HepG2 (cell line): ENCODE results near the gene TTLL10. TPM values are rescaled to one million over a fixed set of nuclear protein-coding genes. Genes with fewer than 3 reads are reported as not detected.

ENCODE experiments used
- ADNP ChIP-seq: sonication (generic); formaldehyde crosslinking; IDR thresholded peaks from 2 replicates; pipeline ENCODE4 v1.4.0; 2020; ENCODE audit warnings: missing genetic modification reagents
- AGO2 ChIP-seq: fragments of 200-400 bp; formaldehyde crosslinking; optimal IDR thresholded peaks from 2 replicates; pipeline ENCODE3; 2017; ENCODE audit warnings: mild to moderate bottlenecking, low read depth, low read length, moderate library complexity
- ATF4 ChIP-seq, 2 experiments: fragments of 450-650 bp in 1 of 2; sonication (generic) in 1 of 2; formaldehyde crosslinking; IDR thresholded peaks; 2 replicates each; pipeline versions ENCODE4 v1.5.0 to v1.8.0; 2020 to 2022; ENCODE audit warnings: mild to moderate bottlenecking in 1 of 2, missing genetic modification reagents in 1 of 2
- CBFB ChIP-seq: sonication (generic); formaldehyde crosslinking; IDR thresholded peaks from 2 replicates; pipeline ENCODE4 v1.4.0; 2020; ENCODE audit warnings: missing genetic modification reagents
- CREB1 ChIP-seq, 2 experiments: fragments of 450-650 bp in 1 of 2; IDR thresholded peaks; 2 replicates each; pipeline ENCODE4 v1.6.1; 2016 to 2017; ENCODE audit warnings: control low read depth in 1 of 2, mild to moderate bottlenecking in 1 of 2, missing compliant biosample characterization in 1 of 2, missing genetic modification characterization in 1 of 2
- HNF4A ChIP-seq: sonication (generic); formaldehyde crosslinking; IDR thresholded peaks from 2 replicates; pipeline ENCODE4 v1.4.0; 2020; ENCODE audit warnings: missing genetic modification reagents
- LBX2 ChIP-seq: sonication (generic); formaldehyde crosslinking; IDR thresholded peaks from 2 replicates; pipeline ENCODE4 v1.5.0; 2020; ENCODE audit warnings: missing genetic modification reagents, mild to moderate bottlenecking, borderline replicate concordance
- MTF1 ChIP-seq: sonication (generic); formaldehyde crosslinking; IDR thresholded peaks from 2 replicates; pipeline ENCODE4 v1.5.0; 2020; ENCODE audit warnings: missing genetic modification reagents
- NFKBIZ ChIP-seq: IDR thresholded peaks from 2 replicates; pipeline ENCODE4 v1.6.1; 2018; ENCODE audit warnings: missing genetic modification reagents, missing compliant biosample characterization
- STAG1 ChIP-seq: sonication (generic); formaldehyde crosslinking; IDR thresholded peaks from 2 replicates; pipeline ENCODE4 v1.4.0; 2020; ENCODE audit warnings: missing genetic modification reagents
- TFAP4 ChIP-seq: sonication (generic); IDR thresholded peaks from 2 replicates; pipeline ENCODE4 v1.6.1; 2016; ENCODE audit warnings: low read depth, borderline replicate concordance
- XBP1 ChIP-seq: sonication (generic); formaldehyde crosslinking; IDR thresholded peaks from 2 replicates; pipeline ENCODE4 v1.5.0; 2020; ENCODE audit warnings: missing genetic modification reagents
- ZBTB4 ChIP-seq: sonication (generic); formaldehyde crosslinking; IDR thresholded peaks from 2 replicates; pipeline ENCODE4 v1.4.0; 2020; ENCODE audit warnings: missing genetic modification reagents, mild to moderate bottlenecking, borderline replicate concordance
- ZFP36L1 ChIP-seq: sonication (generic); formaldehyde crosslinking; IDR thresholded peaks from 2 replicates; pipeline ENCODE4 v1.8.0; 2022; ENCODE audit warnings: mild to moderate bottlenecking, missing genetic modification reagents, moderate library complexity
- ZKSCAN8 ChIP-seq: IDR thresholded peaks from 2 replicates; pipeline ENCODE4 v1.6.1; 2016; ENCODE audit warnings: borderline replicate concordance, missing genetic modification reagents, missing compliant biosample characterization
- ZNF136 ChIP-seq: sonication (generic); formaldehyde crosslinking; IDR thresholded peaks from 2 replicates; pipeline ENCODE4 v1.8.1; 2022; ENCODE audit warnings: low read depth, mild to moderate bottlenecking, moderate library complexity, missing genetic modification reagents
- ZNF24 ChIP-seq: fragments of 450-650 bp; IDR thresholded peaks from 2 replicates; pipeline ENCODE4 v1.6.1; 2017; ENCODE audit warnings: antibody characterized with exemption, mild to moderate bottlenecking
- ZNF333 ChIP-seq: sonication (generic); formaldehyde crosslinking; IDR thresholded peaks from 2 replicates; pipeline ENCODE4 v1.4.0; 2020; ENCODE audit warnings: mild to moderate bottlenecking, missing genetic modification reagents, borderline replicate concordance
- ZNF44 ChIP-seq: sonication (generic); formaldehyde crosslinking; IDR thresholded peaks from 2 replicates; pipeline ENCODE4 v1.5.1; 2020; ENCODE audit warnings: mild to moderate bottlenecking, missing genetic modification reagents
- ZNF501 ChIP-seq: sonication (generic); formaldehyde crosslinking; IDR thresholded peaks from 2 replicates; pipeline ENCODE4 v1.5.1; 2020; ENCODE audit warnings: mild to moderate bottlenecking, moderate library complexity, missing genetic modification reagents
- ZNF510 ChIP-seq: sonication (generic); formaldehyde crosslinking; IDR thresholded peaks from 2 replicates; pipeline ENCODE4 v1.4.0; 2020; ENCODE audit warnings: low read depth, mild to moderate bottlenecking, missing genetic modification reagents
- ZNF713 ChIP-seq: sonication (generic); formaldehyde crosslinking; IDR thresholded peaks from 2 replicates; pipeline ENCODE4 v1.4.0; 2020; ENCODE audit warnings: mild to moderate bottlenecking, missing genetic modification reagents
- ZNF775 ChIP-seq: sonication (generic); formaldehyde crosslinking; IDR thresholded peaks from 2 replicates; pipeline ENCODE4 v1.4.0; 2020; ENCODE audit warnings: missing genetic modification reagents, mild to moderate bottlenecking, moderate library complexity, borderline replicate concordance
- ZNF781 ChIP-seq: sonication (generic); formaldehyde crosslinking; IDR thresholded peaks from 2 replicates; pipeline ENCODE4 v1.5.1; 2020; ENCODE audit warnings: borderline replicate concordance, mild to moderate bottlenecking, missing genetic modification reagents; ENCODE audit errors: not compliant biosample characterization
- polyA plus RNA-seq, 8 experiments: library from polyadenylated mRNA; depleted of rRNA in 3 of 8; stranded (reverse) in 7 of 8; unstranded in 1 of 8; fragments of >200 nt; fragmentation: Illumina TruSeq in 4 of 8; extraction: Trizol in 4 of 8; gene quantifications; 2 replicates each; pipeline versions ENCODE4 v1.2.1 to v1.2.3, GENCODE V29; 2011 to 2016; ENCODE audit warnings: low read depth in 4 of 8, missing spikeins in 1 of 8, mixed read lengths in 1 of 8; ENCODE audit not compliant: insufficient read depth in 1 of 8
- total RNA-seq, 5 experiments: library from RNA; depleted of rRNA; stranded (reverse); fragments of >200 nt; fragmentation: Illumina TruSeq; extraction: Trizol; gene quantifications; 2 replicates each; pipeline ENCODE4 v1.2.3, GENCODE V29; 2016; ENCODE audit warnings: low read depth in 1 of 5

TTLL10 gene
- total and polyA plus RNA-seq, 2 of the 13 experiments (the other 11 are each of a cell fraction or from before 2014, with no cell fraction given), result not detected

- no peak for TF ChIP-seq TFAP4
- 0 out of 2 replicates have a peak, but pooled peaks have one; percentile 10 for TF ChIP-seq ADNP (CRISPR knock-in tag)
- TF ChIP-seq ZFP36L1 (CRISPR knock-in tag), result 0 out of 2 replicates have a peak, but pooled peaks have one; percentile 41
- TF ChIP-seq STAG1 (CRISPR knock-in tag), result peak; percentile 32
- TF ChIP-seq ZNF24, result no peak
- TF ChIP-seq ZNF781 (CRISPR knock-in tag), result peak; percentile 19
- 0 out of 2 replicates have a peak, but pooled peaks have one; percentile 67 for TF ChIP-seq ZNF44
- TF ChIP-seq XBP1 (CRISPR knock-in tag), result no peak
- no peak for TF ChIP-seq ZBTB4
- TF ChIP-seq ZNF775 (CRISPR knock-in tag), result peak; percentile 79; the same call in 1 of the 2 replicates
- TF ChIP-seq ZNF501 (CRISPR knock-in tag), result peak; percentile 8; the same call in 1 of the 2 replicates
- 0 out of 2 replicates have a peak, but pooled peaks have one; percentile 27 for TF ChIP-seq MTF1 (CRISPR knock-in tag)
- TF ChIP-seq LBX2 (CRISPR knock-in tag), result no peak
- TF ChIP-seq ZNF713 (CRISPR knock-in tag), result no peak
- TF ChIP-seq NFKBIZ (CRISPR knock-in tag), result no peak
- TF ChIP-seq ZKSCAN8 (CRISPR knock-in tag), result no peak
- 0 out of 2 replicates have a peak, but pooled peaks have one; percentile 34 for TF ChIP-seq ZNF510 (CRISPR knock-in tag)
- TF ChIP-seq CBFB (CRISPR knock-in tag), result no peak
- TF ChIP-seq ZNF333, result no peak
- 0 out of 2 replicates have a peak, but pooled peaks have one; percentile 9 for TF ChIP-seq HNF4A (CRISPR knock-in tag)
- TF ChIP-seq ZNF136 (CRISPR knock-in tag), result peak; percentile 41; the same call in 1 of the 2 replicates
- TF ChIP-seq CREB1 (IDR thresholded peaks at IDR 0.05), result no peak
- TF ChIP-seq CREB1 (CRISPR knock-in tag; IDR thresholded peaks at IDR 0.05), result no peak
- no peak for TF ChIP-seq AGO2
- TF ChIP-seq ATF4 (CRISPR knock-in tag; IDR thresholded peaks at IDR 0.05), result no peak
Measured at GRCh38 chr1:1230656-1231399, 57.1 kb downstream of the TTLL10 start (continued).
